ENCODE results near the gene CARTPT.

The CARTPT gene

DNA sequence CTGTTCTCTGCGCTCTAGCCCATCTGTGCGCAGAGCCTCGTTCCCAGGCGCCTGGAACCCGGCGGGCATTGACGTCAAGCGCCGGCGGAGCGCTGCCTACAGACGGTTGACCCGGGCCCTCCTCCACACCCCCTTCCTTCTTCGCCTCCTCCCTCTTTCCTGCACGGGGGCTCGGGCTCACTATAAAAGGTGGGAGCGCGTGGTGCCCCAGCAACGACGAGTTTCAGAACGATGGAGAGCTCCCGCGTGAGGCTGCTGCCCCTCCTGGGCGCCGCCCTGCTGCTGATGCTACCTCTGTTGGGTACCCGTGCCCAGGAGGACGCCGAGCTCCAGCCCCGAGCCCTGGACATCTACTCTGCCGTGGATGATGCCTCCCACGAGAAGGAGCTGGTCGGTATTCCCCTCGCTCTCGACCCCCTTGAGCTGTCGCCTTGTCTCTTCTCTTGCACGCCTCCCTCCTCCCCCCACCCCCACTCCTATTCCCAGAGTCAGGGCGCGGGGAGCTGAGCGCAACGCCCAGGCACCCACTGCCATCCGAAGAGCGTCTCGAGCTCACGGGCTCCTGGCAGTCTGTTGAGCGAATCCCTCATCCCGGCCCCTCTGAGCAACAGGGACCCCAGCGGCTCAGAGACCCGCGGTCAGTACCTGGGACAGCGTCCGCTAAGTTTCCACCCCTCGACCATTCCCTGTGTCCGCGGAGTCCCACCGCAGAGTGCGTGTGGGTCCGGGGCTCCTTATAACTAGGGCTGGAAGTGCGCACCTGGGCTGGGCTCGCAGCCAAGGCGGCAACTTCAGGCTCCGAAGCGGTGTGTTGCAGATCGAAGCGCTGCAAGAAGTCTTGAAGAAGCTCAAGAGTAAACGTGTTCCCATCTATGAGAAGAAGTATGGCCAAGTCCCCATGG, at the start of gene CARTPT:
Gene CARTPT (plus strand): TSS at position 213 of the 902 bp plus-strand sequence. CDS start 19 bp downstream, at position 232.
- Histone ChIP-seq H3K27ac (no peak within 1 kb of the TSS), H3K4me3 (no peak within 1 kb of the TSS)

DNA sequence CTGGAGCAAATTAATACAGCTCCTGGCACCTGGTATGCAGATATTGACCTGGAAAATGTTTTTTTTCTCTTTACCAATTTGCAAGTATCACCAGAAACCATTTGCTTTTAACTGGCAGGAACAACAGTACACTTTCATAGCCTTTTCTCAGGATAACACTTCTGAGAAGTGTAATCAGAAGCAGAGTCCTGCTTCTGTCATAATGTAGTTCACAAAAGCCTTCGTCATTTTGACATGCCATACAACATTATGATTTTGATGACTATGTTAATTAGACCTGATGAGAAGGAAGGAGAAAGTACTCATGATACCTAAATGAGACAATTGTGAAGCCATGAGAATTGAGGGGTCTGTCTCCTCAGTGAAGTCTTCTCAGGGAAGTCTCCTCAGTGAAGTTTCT, 41.1 kb upstream of the CARTPT start:
- Histone ChIP-seq H3K27ac (no peak overlapping the region), H3K4me3 (no peak overlapping the region)

DNA sequence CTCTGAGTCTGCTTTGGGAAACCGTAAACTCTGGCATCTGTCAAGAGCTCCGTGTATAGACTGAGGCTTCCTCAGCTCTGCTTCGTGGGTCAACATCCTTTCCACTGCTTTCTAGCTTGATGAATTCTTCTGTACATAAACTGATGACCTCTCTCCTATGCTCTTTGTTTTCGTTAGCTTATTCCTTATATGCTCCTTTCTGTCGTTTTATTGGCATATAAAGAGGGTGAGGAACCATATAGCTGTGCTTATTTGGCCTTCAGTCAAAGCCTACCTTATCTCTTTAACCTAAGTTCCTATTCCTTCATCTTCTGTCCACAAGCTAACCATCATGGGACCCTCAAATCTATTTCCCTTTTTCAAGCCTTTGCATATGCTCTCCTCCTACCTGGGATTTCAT, 39.4 kb upstream of the CARTPT start:
- H3K27ac ChIP-seq = no peak overlapping the region
- no peak overlapping the region for H3K4me3 ChIP-seq

DNA sequence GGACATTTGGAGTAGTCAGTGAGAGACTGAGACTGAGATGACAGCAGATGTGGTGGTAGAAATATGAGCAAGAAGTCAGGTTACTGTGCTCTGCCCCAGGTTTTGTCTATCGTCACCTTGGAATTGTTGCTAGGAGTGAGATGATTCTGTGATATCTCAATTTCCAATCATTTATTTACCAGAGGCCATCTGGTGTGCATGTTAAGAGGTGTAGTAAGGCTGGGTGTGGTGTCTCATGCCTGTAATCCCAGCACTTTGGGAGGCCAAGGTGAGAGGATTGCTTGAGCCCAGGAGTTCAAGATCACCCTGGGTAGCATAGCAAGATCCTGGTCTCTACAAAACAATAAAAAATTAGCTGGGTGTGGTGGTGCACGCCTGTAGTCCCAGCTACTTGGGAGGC, 38.6 kb upstream of the CARTPT start:
- Histone ChIP-seq H3K27ac (no peak overlapping the region), H3K4me3 (no peak overlapping the region)

DNA sequence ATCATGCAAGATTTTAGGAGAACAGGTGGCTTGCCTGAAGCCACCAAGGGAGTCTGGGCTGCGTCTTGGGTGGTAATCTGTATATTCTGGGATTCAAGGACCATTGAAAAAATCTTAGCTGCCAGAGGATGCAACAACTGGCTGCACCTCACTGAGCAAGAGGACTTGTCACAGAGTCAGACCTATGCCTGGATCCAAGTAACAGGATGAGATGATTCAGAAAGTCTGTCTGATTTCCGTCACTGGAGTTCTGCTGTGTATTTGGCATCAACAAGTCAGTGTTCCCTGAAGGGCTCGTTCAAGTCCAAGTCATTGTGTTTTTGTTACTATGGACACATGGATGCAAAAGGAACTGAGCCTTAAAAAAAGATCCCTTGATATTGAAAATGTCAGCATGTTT, 37.8 kb upstream of the CARTPT start:
- H3K27ac ChIP-seq = no peak overlapping the region
- no peak overlapping the region for H3K4me3 ChIP-seq

DNA sequence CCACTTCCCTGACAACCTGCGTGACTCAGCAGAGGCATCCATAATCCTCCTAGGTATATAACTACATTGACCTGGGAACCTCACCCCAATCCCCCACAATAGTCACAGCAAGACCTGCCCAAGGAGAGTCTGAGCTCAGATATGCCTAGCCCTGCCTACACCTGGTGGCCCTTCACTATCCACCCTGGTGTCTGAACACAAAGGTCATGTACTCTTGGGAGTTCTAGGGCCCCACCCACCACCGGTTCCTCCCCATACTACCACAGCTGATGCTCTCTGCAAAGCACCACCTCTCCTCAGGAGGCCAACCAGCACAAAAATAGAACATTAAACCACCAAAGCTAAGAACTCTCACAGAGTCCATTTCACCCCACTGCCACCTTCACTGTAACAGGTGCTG, 34.8 kb upstream of the CARTPT start:
- H3K27ac ChIP-seq = no peak overlapping the region
- H3K4me3 ChIP-seq = no peak overlapping the region

DNA sequence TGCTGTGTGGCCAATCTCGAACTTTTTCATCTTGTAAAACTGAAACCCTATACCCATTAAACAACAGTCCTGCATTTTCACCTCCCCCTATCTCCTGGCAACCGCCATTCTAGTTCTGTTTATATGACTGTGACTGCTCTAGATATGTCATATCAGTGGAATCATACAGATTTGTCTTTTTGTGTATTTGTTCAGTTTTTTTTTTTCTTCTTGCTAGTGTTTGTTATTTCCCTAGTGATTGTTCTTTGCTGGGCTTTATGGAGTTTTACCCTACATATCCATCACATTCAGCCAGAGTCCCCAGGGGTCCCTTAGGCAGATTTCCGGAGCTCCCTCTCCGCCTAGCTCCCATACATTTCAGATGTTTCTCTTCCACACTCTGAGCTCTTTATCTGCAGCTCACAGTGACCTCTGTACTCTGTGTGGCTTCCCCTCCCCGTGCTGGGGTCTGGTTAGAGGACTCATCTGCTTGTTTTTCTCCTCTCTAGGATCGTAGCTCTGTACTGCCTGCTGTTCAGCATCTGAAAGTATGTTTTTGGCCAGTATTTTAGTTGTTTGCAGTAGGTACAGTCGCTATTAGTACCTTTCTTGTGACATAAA, 25.1 kb upstream of the CARTPT start:
- Histone ChIP-seq H3K4me3 (no peak overlapping the region), H3K27ac (no peak overlapping the region)

DNA sequence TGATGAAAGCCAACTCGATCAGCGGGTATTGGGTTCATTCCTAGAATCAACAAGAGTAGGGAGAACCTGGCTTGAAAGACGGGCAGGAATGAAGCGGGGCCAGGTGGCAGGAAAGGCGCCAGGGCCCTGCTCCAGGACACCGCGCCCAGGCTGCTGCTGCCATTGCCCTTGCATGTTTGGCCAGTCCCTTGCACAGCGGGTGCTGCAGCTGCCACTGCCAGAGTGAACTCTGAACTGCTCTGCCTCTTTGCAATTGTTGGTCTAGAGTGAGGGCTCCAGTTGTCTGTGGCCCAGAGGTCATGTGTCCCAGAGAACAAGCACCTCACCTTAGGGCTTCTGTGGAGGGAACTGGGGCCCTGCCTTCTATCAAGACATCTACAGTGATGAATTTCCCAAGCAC, 24.0 kb upstream of the CARTPT start:
- H3K27ac ChIP-seq = no peak overlapping the region
- H3K4me3 ChIP-seq = no peak overlapping the region

DNA sequence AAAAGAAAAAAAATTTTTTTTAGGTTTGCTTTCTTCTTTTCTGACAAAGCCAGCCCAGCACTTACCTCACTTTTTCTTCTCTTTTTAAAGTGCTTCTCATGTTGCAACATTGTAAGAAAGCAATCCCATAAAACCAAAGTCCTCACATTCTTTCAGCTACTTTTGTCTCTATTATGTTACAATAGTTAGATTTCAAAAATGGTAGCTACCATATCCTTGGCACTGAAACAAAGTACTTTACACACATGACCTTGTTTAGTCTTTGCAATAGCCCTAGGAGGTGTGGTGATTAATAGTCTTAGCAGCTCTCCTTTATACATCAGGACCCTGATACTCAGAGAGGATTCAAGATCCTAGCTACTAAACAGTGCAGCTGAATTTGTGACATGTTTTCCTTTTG, 23.5 kb upstream of the CARTPT start:
- Histone ChIP-seq H3K4me3 (no peak overlapping the region), H3K27ac (no peak overlapping the region)

DNA sequence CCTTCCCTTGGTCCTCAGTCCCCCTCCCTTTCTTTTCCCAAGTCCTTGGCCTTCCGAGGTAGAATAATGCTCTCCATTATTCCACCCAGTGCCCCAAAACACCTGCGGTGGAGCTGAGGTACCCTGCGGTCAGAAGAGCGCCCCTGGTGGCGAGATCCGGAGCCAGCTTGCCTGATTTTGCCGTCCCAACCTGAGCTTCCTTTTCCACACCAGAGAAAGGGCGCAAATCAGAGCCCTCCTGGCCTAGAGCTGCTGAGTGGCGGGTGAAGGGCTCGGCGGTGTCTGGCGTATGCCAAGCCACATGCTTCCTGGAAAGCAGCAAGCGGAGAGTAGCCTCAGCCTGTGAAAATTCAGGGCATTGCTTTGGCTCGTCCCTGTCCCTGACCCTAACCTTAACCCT, 21.1 kb upstream of the CARTPT start:
- H3K27ac ChIP-seq = no peak overlapping the region
- H3K4me3 ChIP-seq = no peak overlapping the region

DNA sequence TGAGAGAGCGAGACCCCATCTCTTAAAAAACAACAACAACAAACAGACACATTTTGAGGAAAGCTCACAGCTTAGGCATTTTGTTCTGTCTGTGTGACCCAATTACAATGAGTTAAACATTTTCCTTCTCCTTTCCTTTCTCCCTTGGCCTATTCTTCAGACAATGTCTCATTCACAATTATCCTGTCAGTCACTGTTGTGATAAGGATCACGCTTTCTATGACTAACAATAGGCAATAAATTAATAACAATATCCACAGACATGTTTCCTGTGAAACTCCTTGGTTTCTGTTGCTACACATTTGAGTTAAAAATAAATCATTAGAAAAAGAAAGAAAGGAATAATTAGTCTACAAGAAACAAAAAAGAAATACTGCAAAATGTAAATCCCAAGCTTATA, 19.8 kb upstream of the CARTPT start:
- no peak overlapping the region for H3K4me3 ChIP-seq
- no peak overlapping the region for H3K27ac ChIP-seq

DNA sequence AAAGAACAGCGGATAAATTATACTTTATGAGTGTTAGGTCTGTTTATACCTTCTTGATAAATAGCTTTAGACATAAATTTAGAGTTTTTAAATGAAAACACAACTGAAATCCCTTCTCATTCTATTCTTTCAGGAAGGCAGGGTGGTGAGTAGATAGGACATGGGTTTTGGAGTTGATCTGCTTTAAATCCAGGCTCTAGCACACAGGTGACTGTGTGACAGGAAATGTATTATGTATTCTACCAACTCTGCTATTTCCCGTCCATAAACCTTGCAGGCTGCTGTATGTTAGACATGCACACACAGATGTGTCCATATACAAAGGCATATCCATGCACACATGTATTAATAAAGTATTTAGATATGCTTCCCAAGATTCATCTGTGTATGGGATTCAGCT, 19.3 kb upstream of the CARTPT start:
- Histone ChIP-seq H3K27ac (no peak overlapping the region), H3K4me3 (no peak overlapping the region)

DNA sequence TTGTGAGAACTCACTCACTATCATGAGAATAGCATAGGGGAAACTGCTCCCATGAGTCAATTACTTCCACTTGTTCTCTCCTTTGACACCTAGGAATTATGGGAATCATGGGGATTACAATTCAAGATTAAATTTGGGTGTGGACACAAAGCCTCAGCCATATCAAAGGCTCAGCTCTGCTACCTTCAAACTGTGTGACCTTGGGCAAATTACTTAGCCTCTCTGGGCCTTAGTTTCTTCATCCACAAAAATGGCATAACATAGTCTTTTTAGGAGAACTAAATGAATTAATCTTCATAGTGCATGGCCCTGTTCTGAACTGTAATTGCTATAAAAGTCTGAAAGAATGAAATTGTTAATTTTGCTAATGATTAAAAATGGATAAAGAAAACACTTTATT, 18.3 kb upstream of the CARTPT start:
- H3K27ac ChIP-seq = no peak overlapping the region
- H3K4me3 ChIP-seq = no peak overlapping the region

DNA sequence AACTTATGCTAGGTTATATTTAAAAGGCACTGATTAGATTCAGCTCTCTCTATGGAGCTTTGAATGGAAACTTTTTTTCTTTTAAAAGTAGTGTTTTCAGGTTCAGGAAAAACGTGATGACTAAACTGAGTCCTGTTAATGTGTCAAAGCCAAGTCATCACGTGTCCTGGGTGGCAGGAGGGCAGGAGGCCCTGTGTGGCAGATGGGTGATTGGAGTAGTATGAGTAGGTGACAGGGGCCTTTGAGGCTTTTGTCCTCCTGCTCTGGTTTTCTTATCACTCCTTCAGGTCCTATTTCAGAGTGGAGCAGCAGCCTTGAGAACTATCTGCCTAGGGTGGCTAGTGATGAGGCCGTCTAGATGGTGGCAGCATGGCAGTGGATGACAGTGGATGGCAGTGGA, 17.7 kb upstream of the CARTPT start:
- H3K4me3 ChIP-seq = no peak overlapping the region

DNA sequence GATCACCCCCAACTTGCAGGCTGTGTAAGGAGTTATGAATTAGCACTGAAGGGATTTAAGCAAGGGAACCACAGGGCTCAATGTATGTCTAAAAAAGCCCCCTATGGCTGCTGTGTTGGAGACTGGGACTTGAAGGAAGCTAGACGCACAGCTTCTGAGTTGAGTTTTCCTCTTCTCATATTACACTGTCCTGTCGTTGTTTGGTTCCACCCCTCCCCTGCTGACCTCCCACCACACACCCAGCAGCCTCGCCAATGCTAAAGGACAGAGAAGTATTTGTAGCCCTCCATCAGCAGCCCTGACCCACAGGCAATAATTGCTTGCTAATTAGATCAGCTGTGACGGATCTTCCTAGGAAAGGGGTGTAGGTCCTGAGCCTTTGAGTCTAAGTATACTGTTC, 15.1 kb upstream of the CARTPT start:
- H3K4me3 ChIP-seq = no peak overlapping the region
- no peak overlapping the region for H3K27ac ChIP-seq

More for the DNA sequence above, 17.7 kb upstream of the CARTPT start:
- no peak overlapping the region for H3K27ac ChIP-seq

DNA sequence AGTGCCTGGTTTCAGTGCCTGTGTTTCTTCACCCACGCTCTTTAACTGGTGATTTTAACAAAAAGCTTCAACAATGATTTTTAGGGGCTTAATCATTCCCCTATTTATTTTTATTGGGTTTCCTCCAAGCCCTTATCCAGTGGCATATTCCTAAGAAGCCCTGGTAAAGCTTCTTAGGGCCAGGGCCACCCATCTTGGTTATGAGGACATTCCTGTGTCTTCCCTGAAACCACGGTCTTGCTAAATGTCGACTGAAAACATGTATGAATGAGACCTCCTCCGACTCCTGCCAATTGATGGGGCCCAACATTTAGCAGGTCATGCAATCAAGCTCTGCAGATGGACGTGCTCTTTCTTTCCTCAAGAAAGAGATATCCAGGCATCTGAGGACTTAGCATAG, 13.7 kb upstream of the CARTPT start:
- Histone ChIP-seq H3K27ac (no peak overlapping the region), H3K4me3 (no peak overlapping the region)

DNA sequence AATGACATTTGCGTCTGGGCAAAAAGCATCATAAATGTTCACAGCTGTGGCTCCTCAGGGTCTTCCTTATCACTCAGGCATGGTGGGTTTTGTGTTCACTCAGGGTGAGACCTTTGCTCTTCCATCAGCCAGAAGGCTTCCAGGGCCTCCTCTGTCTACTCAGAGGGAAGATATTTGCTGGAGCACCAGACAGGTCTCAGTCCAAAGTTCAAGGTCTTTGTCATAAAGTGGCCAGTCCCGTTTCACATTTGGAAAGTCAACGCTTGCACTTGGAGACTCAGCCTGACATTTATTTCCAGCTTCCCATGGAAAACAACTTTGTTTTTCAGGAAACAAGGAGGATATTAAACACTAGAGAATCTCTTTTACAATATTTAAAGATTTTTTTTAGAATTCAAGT, 12.2 kb upstream of the CARTPT start:
- no peak overlapping the region for H3K27ac ChIP-seq
- H3K4me3 ChIP-seq = no peak overlapping the region

DNA sequence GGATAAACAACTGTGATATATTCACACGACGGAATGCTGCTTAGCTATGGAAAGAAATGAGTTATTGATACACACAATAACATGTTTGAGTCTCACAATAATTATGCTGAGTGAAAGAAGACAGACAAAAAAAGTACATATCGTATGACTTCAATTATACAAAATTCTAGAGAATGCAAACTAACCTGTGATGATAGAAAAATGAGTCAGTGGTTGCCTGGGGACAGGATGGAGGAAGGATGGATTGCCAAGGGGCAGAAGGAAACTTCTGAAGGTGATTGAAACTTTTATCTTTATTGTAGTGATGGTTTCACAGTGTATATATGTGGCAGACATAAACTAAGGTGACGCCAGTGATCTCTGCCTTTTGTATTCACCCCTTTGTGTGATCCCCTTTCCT, 7.5 kb upstream of the CARTPT start:
- Histone ChIP-seq H3K4me3 (no peak overlapping the region), H3K27ac (no peak overlapping the region)

DNA sequence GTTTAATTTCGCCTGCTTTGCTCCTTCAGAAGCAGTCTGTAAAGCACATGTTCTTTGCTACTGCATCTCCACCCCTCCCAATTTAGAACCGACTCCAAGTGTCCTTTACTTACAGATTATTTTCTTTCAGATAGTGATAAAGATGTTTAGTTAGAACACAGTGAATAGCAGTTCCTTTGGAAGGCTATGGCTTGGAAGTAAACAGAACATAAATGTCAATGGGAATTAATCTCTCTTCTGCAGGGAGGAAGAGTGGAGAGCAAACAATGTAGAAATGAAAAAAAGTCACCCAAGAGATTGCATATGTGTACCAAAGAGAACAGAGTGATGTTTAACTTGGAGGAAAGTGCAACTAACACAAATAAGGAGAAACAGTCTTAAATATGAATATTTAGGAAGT, 4.2 kb upstream of the CARTPT start:
- no peak overlapping the region for H3K4me3 ChIP-seq
- no peak overlapping the region for H3K27ac ChIP-seq

DNA sequence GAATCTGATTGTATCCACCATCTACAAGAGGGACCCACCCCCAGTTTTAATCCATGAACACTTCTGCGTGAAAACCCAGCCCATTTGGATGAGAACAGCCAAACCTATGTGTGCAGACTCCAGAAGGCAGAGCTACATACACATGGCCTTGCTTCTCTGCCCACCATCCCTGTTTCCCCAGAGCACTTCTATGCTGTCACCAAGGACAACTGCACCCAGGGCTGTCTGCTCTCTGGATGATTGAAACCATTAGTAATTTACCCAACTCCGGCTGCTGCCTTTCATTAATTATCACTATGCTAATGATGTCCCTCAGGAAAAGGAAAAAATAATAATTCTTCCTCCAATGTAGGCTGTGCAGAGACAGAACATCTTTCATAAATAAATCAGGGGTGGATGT, 8.9 kb downstream of the CARTPT start:
- Histone ChIP-seq H3K27ac (no peak overlapping the region), H3K4me3 (no peak overlapping the region)

DNA sequence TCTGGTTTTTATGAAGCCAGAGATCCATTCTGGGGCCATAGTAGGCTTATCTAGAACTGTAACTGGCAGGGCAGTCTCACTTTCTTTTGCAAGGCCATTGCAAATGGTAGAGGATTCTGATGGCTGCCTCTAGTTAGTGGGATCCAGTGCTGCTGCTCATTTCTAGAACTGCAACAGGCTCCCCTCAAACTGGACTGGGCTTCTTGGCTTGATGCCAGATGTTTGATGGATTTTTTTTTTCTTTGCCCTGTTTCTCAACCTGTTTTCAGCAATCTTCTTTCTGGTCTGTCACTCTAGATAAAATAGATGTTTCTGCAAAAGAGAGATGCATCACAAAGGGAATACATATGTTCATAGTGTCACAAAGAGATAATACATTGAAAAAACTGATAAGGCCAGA, 11.9 kb downstream of the CARTPT start:
- no peak overlapping the region for H3K27ac ChIP-seq
- no peak overlapping the region for H3K4me3 ChIP-seq

DNA sequence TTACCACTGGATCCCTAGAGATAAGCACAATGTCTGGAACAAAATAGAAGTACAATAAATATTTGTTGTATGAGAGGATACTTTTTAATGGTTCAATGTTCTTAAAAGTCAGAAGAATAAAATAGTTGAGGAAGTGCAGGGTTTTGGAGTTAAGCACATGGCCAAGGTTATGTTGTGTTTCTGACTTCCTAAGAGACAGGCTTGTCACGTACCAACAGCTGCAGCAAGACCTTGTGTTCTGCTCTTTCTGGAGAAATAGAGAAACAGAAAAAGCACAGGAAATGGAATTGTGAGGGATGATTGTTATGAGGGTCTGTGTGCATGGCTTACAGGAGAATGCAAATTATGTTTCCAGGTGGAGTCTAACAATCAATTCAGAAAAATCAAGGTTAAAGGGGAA, 12.9 kb downstream of the CARTPT start:
- Histone ChIP-seq H3K4me3 (no peak overlapping the region), H3K27ac (no peak overlapping the region)

All from skin epidermis (tissue), 12 donors.